Naive thymus-derived CD8-positive, alpha-beta T cell (primary cell): ENCODE results near the gene C19orf44. TPM values are rescaled to one million over a fixed set of nuclear protein-coding genes. Genes with fewer than 3 reads are reported as not detected.
"Not testable (repeated sequence)": the region's sequence is repeated elsewhere in the genome, so short reads cannot be mapped to it uniquely, and the experiment has no call there.

Experiments used
- ATAC-seq, 2 donors: fragments of 150-1000 bp; cut with Tn5 transposase in 1 of 2; sonication (Bioruptor Pico), chemical (Tn5 transposase) in 1 of 2; 1 replicate in 1 of 2; 2 replicates in 1 of 2; pipeline ENCODE4 v1.10.0; 2021; ENCODE audit warnings: mild to moderate bottlenecking in 2 of 2, moderate library complexity in 2 of 2
- POLR2A ChIA-PET: fragments of 350-600 bp; sonication (Branson Sonifier 250); formaldehyde crosslinking; loops from one replicate; lab custom pipeline; 2021; ENCODE audit warnings: antibody characterized with exemption; lab: Charles Lee
- DNase-seq, 10 donors: peaks; one replicate each; pipeline versions ENCODE4 v3.0.0 to v3.0.0-alpha.2; 2020 to 2022
- H3K27ac Mint-ChIP-seq, 10 donors: one replicate each; pipeline ENCODE4 v1.8.0; 2020 to 2022; ENCODE audit warnings: mild to moderate bottlenecking in 10 of 10, mixed read lengths in 10 of 10, moderate library complexity in 4 of 10, inconsistent platforms in 1 of 10
- H3K27me3 Mint-ChIP-seq, 5 donors: one replicate each; pipeline ENCODE4 v1.8.0; 2021 to 2022; ENCODE audit warnings: mixed read lengths in 5 of 5
- H3K36me3 Mint-ChIP-seq, 3 donors: one replicate each; pipeline ENCODE4 v1.8.0; 2020 to 2022; ENCODE audit warnings: mixed read lengths in 3 of 3, mild to moderate bottlenecking in 2 of 3, inconsistent platforms in 1 of 3
- H3K4me1 Mint-ChIP-seq, 4 donors: one replicate each; pipeline ENCODE4 v1.8.0; 2021 to 2022; ENCODE audit warnings: mixed read lengths in 4 of 4
- H3K4me3 Mint-ChIP-seq, 10 donors: one replicate each; pipeline ENCODE4 v1.8.0; 2020 to 2022; ENCODE audit warnings: mild to moderate bottlenecking in 10 of 10, mixed read lengths in 10 of 10, moderate library complexity in 6 of 10, inconsistent platforms in 1 of 10
- H3K9me3 Mint-ChIP-seq, 9 donors: one replicate each; pipeline ENCODE4 v1.8.0; 2020 to 2022; ENCODE audit warnings: mixed read lengths in 9 of 9, mild to moderate bottlenecking in 3 of 9, inconsistent platforms in 1 of 9, moderate library complexity in 1 of 9
- polyA plus RNA-seq, 3 donors: library from polyadenylated mRNA; unstranded; fragments of 300-500 nt; fragmentation: Illumina TruSeq; gene quantifications; one replicate each; pipeline ENCODE4 v1.2.3, GENCODE V29; 2021
- total RNA-seq, 8 experiments: library from RNA in 2 of 8; stranded (reverse) in 2 of 8; gene quantifications; one replicate each; pipeline ENCODE4 v1.2.3 and lab custom pipeline; 2021 to 2026

Gene C19orf44
- total and polyA plus RNA-seq, 5 experiments from 2014 or later: 0.23 to 4.4 (median 3.1) TPM; not detected in 1

- POLR2A ChIA-PET: no interaction called here
Measured at GRCh38 chr19:16544473-16545231, 48.5 kb downstream of the C19orf44 start.

GRCh38 chr19:16548956-16549355 lies 52.8 kb downstream of the C19orf44 start:
- Mint-ChIP-seq H3K27me3 (no peaks in the 10 kb centered on the region), H3K36me3 (peaks cover 0 to 35% (median 6%) of the 10 kb centered on the region in 3 donors), H3K9me3 (no peaks in the 10 kb centered on the region), H3K27ac (peak overlapping the region in 1 of 10 donors; percentile 34), H3K4me3 (no peak overlapping the region), H3K4me1 (peaks cover 4 to 19% (median 11%) of the 10 kb centered on the region in 4 donors)
- POLR2A ChIA-PET: interaction anchor here (1.1 kb wide), 1 partner anchor 16 kb away, joined by 3 read pairs; no protein-coding TSS in a partner anchor
- ATAC-seq: no peak
- no peak for DNase-seq

More at GRCh38 chr19:16544473-16545231, 48.5 kb downstream of the C19orf44 start:
- ATAC-seq (no peak), DNase-seq (no peak)
- Mint-ChIP-seq H3K4me1 (peaks cover 19 to 48% (median 39%) of the 10 kb centered on the region in 4 donors), H3K27me3 (no peaks in the 10 kb centered on the region), H3K36me3 (peaks cover 0 to 10% (median 0%) of the 10 kb centered on the region in 3 donors), H3K4me3 (peak overlapping the region in 8 of 10 donors; percentile 2 to 71 (median 43)), H3K27ac (peak overlapping the region in 7 of 10 donors; percentile 6 to 87 (median 61)), H3K9me3 (no peaks in the 10 kb centered on the region)

- H3K9me3 Mint-ChIP-seq, POLR2A ChIA-PET, H3K27me3 Mint-ChIP-seq, DNase-seq, H3K4me3 Mint-ChIP-seq, H3K4me1 Mint-ChIP-seq, ATAC-seq: not testable (repeated sequence)
- Mint-ChIP-seq H3K27ac (peak overlapping the region in 1 of 10 donors; percentile 51), H3K36me3 (peaks cover 1 to 51% (median 6%) of the 10 kb centered on the region in 3 donors)
Measured at GRCh38 chr19:16551902-16552301, 55.7 kb downstream of the C19orf44 start.

- Mint-ChIP-seq H3K4me3 (no peak overlapping the region), H3K36me3 (peaks cover 1 to 59% (median 6%) of the 10 kb centered on the region in 3 donors), H3K4me1 (peaks cover 0 to 4% (median under 1%) of the 10 kb centered on the region in 4 donors), H3K27me3 (no peaks in the 10 kb centered on the region), H3K27ac (peak overlapping the region in 4 of 10 donors; percentile 24 to 71 (median 59)), H3K9me3 (no peaks in the 10 kb centered on the region)
- ATAC-seq: no peak
- no peak for DNase-seq
- POLR2A ChIA-PET: interaction anchor here (1.2 kb wide), 1 partner anchor 11 kb away, joined by 5 read pairs; no protein-coding TSS in a partner anchor
Measured at GRCh38 chr19:16554776-16555175, 58.6 kb downstream of the C19orf44 start.

GRCh38 chr19:16559780-16560276 lies 63.6 kb downstream of the C19orf44 start:
- peaks cover 0 to 6% (median 2%) of the 10 kb centered on the region in 4 donors for H3K4me1 Mint-ChIP-seq
- H3K27me3 Mint-ChIP-seq: no peaks in the 10 kb centered on the region
- peaks cover 0 to 63% (median 23%) of the 10 kb centered on the region in 3 donors for H3K36me3 Mint-ChIP-seq
- H3K9me3 Mint-ChIP-seq: no peaks in the 10 kb centered on the region
- DNase-seq (no peak), ATAC-seq (no peak)
- peak overlapping the region in 3 of 10 donors; percentile 34 to 82 (median 50) for H3K27ac Mint-ChIP-seq
- no peak overlapping the region for H3K4me3 Mint-ChIP-seq
- POLR2A ChIA-PET: no interaction called here

- H3K4me3 Mint-ChIP-seq: peak overlapping the region in 1 of 10 donors; percentile 4
- DNase-seq (no peak), ATAC-seq (no peak)
- H3K9me3 Mint-ChIP-seq: no peaks in the 10 kb centered on the region
- POLR2A ChIA-PET: no interaction called here
- H3K27ac Mint-ChIP-seq: peak overlapping the region in 4 of 10 donors; percentile 15 to 75 (median 34)
- H3K4me1 Mint-ChIP-seq: peaks cover 3 to 19% (median 9%) of the 10 kb centered on the region in 4 donors
- no peaks in the 10 kb centered on the region for H3K27me3 Mint-ChIP-seq
- H3K36me3 Mint-ChIP-seq: peaks cover 3 to 66% (median 27%) of the 10 kb centered on the region in 3 donors
Measured at GRCh38 chr19:16561382-16561781, 65.2 kb downstream of the C19orf44 start.

- Mint-ChIP-seq H3K27ac (peak overlapping the region in 1 of 10 donors; percentile 66), H3K9me3 (no peaks in the 10 kb centered on the region), H3K4me1 (peaks cover 6 to 26% (median 17%) of the 10 kb centered on the region in 4 donors), H3K4me3 (no peak overlapping the region), H3K27me3 (no peaks in the 10 kb centered on the region), H3K36me3 (peaks cover 4 to 63% (median 30%) of the 10 kb centered on the region in 3 donors)
- ATAC-seq (no peak), DNase-seq (no peak)
- POLR2A ChIA-PET: no interaction called here
Measured at GRCh38 chr19:16562608-16563025, 66.4 kb downstream of the C19orf44 start.

GRCh38 chr19:16564842-16565241 lies 68.6 kb downstream of the C19orf44 start:
- POLR2A ChIA-PET: interaction anchor here (1.0 to 1.1 kb wide), 2 partner anchors 16 to 22 kb away, joined by 3 read pairs; no protein-coding TSS in a partner anchor
- Mint-ChIP-seq H3K4me1 (peaks cover 6 to 37% (median 20%) of the 10 kb centered on the region in 4 donors), H3K27me3 (no peaks in the 10 kb centered on the region), H3K9me3 (no peaks in the 10 kb centered on the region), H3K4me3 (peak overlapping the region in 6 of 10 donors; percentile 16 to 45 (median 23)), H3K36me3 (peaks cover 4 to 59% (median 30%) of the 10 kb centered on the region in 3 donors), H3K27ac (peak overlapping the region in 7 of 10 donors; percentile 11 to 100 (median 85))
- ATAC-seq: no peak
- DNase-seq: no peak

GRCh38 chr19:16566161-16566560 lies 70.0 kb downstream of the C19orf44 start:
- peak; percentile 58 to 94 (median 86) for DNase-seq
- Mint-ChIP-seq H3K27ac (peak overlapping the region; percentile 95 to 100 (median 99)), H3K36me3 (peaks cover 4 to 55% (median 26%) of the 10 kb centered on the region in 3 donors), H3K4me1 (peaks cover 6 to 49% (median 27%) of the 10 kb centered on the region in 4 donors), H3K9me3 (no peaks in the 10 kb centered on the region), H3K27me3 (no peaks in the 10 kb centered on the region), H3K4me3 (peak overlapping the region; percentile 59 to 93 (median 86))
- ATAC-seq: peak; percentile 99
- POLR2A ChIA-PET: interaction anchor here (1.1 to 2.2 kb wide), 8 partner anchors 12 to 94 kb away, joined by 4 to 17 read pairs (median 5); partner anchors contain the start of genes MED26 and SMIM7

- Mint-ChIP-seq H3K4me1 (peaks cover 6 to 54% (median 32%) of the 10 kb centered on the region in 4 donors), H3K36me3 (peaks cover 4 to 49% (median 23%) of the 10 kb centered on the region in 3 donors), H3K27ac (peak overlapping the region; percentile 95 to 100 (median 99)), H3K4me3 (peak overlapping the region in 9 of 10 donors; percentile 81 to 93 (median 86)), H3K9me3 (no peaks in the 10 kb centered on the region), H3K27me3 (no peaks in the 10 kb centered on the region)
- DNase-seq (no peak), ATAC-seq (no peak)
- POLR2A ChIA-PET: interaction anchor here (1.1 to 2.2 kb wide), 8 partner anchors 12 to 93 kb away, joined by 4 to 17 read pairs (median 5); partner anchors contain the start of genes MED26 and SMIM7
Measured at GRCh38 chr19:16566702-16567101, 70.5 kb downstream of the C19orf44 start.

- peak overlapping the region in 8 of 10 donors; percentile 10 to 83 (median 40) for H3K4me3 Mint-ChIP-seq
- H3K9me3 Mint-ChIP-seq: no peaks in the 10 kb centered on the region
- peak overlapping the region in 9 of 10 donors; percentile 37 to 83 (median 76) for H3K27ac Mint-ChIP-seq
- POLR2A ChIA-PET: interaction anchor here (0.9 to 5.6 kb wide), 4 partner anchors 15 to 55 kb away, joined by 3 to 39 read pairs (median 4); partner anchors contain the start of gene CHERP
- peaks cover 11 to 76% (median 56%) of the 10 kb centered on the region in 4 donors for H3K4me1 Mint-ChIP-seq
- peaks cover 4 to 29% (median 8%) of the 10 kb centered on the region in 3 donors for H3K36me3 Mint-ChIP-seq
- ATAC-seq (no peak), DNase-seq (no peak)
- H3K27me3 Mint-ChIP-seq: no peaks in the 10 kb centered on the region
Measured at GRCh38 chr19:16569609-16570320, 73.6 kb downstream of the C19orf44 start.
